ENCODE data around the gene CD300A.

DNA sequence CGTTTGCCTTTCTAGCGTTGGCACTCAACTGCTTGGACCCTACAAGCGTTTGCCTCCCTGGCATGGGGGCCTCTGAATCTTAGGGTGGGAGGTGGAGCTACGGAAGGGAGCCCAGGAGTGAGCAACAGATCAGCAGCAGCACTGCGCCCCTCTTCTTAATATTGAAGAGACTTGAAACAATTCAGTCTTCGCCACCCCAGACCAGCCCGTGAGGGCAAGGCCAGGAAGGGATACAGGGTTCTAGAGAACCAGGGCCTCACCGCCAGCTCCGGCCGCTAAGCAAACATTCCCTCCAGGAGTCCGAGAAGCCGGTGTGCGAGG lies 36.1 kb upstream of the CD300A start:
- TF ChIP-seq, protein P1, sequence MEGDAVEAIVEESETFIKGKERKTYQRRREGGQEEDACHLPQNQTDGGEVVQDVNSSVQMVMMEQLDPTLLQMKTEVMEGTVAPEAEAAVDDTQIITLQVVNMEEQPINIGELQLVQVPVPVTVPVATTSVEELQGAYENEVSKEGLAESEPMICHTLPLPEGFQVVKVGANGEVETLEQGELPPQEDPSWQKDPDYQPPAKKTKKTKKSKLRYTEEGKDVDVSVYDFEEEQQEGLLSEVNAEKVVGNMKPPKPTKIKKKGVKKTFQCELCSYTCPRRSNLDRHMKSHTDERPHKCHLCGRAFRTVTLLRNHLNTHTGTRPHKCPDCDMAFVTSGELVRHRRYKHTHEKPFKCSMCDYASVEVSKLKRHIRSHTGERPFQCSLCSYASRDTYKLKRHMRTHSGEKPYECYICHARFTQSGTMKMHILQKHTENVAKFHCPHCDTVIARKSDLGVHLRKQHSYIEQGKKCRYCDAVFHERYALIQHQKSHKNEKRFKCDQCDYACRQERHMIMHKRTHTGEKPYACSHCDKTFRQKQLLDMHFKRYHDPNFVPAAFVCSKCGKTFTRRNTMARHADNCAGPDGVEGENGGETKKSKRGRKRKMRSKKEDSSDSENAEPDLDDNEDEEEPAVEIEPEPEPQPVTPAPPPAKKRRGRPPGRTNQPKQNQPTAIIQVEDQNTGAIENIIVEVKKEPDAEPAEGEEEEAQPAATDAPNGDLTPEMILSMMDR (IDR thresholded peaks at IDR 0.05): no peak
- TF ChIP-seq POLR2A (IDR thresholded peaks at IDR 0.05): no peak

Measured in adrenal gland (tissue), 5 donors.